Kidney epithelial cell (primary cell): ENCODE measurements around the gene GABRB3. TPM values are rescaled to one million over a fixed set of nuclear protein-coding genes. Genes with fewer than 3 reads are reported as not detected.

Experiments used
- DNase-seq: peaks from one replicate; pipeline ENCODE4 v3.0.0-alpha.2; 2010; ENCODE audit warnings: low read depth
- H3K27me3 ChIP-seq: 2 replicates; pipeline ENCODE4 v1.6.0; 2011; ENCODE audit warnings: low read length; ENCODE audit not compliant: control insufficient read depth, insufficient read depth
- H3K36me3 ChIP-seq: 2 replicates; pipeline ENCODE4 v1.5.1; 2011; ENCODE audit warnings: low read length; ENCODE audit not compliant: control insufficient read depth, insufficient read depth
- H3K4me3 ChIP-seq: 2 replicates; pipeline ENCODE4 v1.5.1; 2011; ENCODE audit warnings: low read depth, mild to moderate bottlenecking, control low read depth, low read length
- total RNA-seq: library from RNA; depleted of rRNA; stranded (reverse); fragments of >200 nt; gene quantifications from 2 replicates; pipeline ENCODE4 v1.2.3, GENCODE V29; 2015
- TF ChIP-seq, protein P1 (sequence below): IDR thresholded peaks from 2 replicates; pipeline ENCODE4 v1.5.1; 2011; ENCODE audit warnings: mild to moderate bottlenecking, moderate library complexity, low read length, control low read depth, inconsistent platforms; ENCODE audit not compliant: insufficient read depth, poor library complexity, severe bottlenecking

The GABRB3 gene
- total RNA-seq, 1 donor from 2014 or later: 0.21 TPM

GRCh38 chr15:26661107-26661506 is 111.8 kb downstream of the GABRB3 start:
- H3K27me3 ChIP-seq: no peaks in the 10 kb centered on the region
- DNase-seq: no peak
- TF ChIP-seq, protein P1, sequence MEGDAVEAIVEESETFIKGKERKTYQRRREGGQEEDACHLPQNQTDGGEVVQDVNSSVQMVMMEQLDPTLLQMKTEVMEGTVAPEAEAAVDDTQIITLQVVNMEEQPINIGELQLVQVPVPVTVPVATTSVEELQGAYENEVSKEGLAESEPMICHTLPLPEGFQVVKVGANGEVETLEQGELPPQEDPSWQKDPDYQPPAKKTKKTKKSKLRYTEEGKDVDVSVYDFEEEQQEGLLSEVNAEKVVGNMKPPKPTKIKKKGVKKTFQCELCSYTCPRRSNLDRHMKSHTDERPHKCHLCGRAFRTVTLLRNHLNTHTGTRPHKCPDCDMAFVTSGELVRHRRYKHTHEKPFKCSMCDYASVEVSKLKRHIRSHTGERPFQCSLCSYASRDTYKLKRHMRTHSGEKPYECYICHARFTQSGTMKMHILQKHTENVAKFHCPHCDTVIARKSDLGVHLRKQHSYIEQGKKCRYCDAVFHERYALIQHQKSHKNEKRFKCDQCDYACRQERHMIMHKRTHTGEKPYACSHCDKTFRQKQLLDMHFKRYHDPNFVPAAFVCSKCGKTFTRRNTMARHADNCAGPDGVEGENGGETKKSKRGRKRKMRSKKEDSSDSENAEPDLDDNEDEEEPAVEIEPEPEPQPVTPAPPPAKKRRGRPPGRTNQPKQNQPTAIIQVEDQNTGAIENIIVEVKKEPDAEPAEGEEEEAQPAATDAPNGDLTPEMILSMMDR: no peak
- H3K4me3 ChIP-seq: no peak overlapping the region
- no peaks in the 10 kb centered on the region for H3K36me3 ChIP-seq

GRCh38 chr15:26660241-26660640 is 112.6 kb downstream of the GABRB3 start:
- no peak for DNase-seq
- Histone ChIP-seq H3K4me3 (no peak overlapping the region), H3K36me3 (no peaks in the 10 kb centered on the region), H3K27me3 (no peaks in the 10 kb centered on the region)
- TF ChIP-seq, protein P1: no peak

DNA sequence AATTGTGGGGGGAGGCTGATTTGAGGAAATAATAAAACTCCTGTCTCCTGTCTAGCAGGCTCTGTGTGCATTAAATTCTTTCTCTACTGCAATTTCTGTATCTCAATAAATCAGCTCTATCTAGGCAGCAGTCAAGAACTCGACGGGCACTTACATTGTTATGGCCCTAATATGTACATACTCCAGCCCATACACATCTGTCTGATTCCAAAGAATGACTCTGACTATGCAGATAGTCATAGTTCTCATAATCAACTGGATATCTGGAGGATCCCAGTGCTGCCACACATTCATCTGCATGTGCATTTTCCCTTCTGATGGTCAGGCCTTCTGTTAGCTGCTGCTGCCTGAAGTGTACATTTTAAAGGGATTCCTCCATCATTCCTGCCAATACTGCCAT is 114.6 kb downstream of the GABRB3 start:
- Histone ChIP-seq H3K36me3 (no peaks in the 10 kb centered on the region), H3K27me3 (no peaks in the 10 kb centered on the region), H3K4me3 (no peak overlapping the region)
- no peak for DNase-seq
- TF ChIP-seq, protein P1: no peak

DNA sequence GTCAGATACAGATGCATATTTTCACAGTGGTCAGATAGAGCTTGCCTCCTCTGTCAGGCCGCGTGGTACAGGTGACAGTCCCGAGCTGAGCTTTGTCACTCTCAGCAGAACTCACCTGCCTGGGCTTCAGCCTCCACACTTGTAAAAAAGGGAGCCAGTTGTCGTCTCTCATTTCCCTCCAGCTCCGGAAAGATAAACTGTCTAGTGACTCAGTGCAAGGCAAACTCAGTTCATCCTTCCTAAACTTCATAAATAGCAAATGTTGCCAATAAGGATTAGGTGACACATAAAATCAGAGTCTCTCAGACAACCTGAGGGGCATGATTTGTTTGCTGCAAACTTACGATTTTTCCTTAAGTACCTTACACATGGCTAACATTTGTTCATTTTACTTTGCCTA is 116.8 kb downstream of the GABRB3 start:
- no peak for DNase-seq
- Histone ChIP-seq H3K4me3 (no peak overlapping the region), H3K36me3 (no peaks in the 10 kb centered on the region), H3K27me3 (no peaks in the 10 kb centered on the region)
- TF ChIP-seq, protein P1: no peak

DNA sequence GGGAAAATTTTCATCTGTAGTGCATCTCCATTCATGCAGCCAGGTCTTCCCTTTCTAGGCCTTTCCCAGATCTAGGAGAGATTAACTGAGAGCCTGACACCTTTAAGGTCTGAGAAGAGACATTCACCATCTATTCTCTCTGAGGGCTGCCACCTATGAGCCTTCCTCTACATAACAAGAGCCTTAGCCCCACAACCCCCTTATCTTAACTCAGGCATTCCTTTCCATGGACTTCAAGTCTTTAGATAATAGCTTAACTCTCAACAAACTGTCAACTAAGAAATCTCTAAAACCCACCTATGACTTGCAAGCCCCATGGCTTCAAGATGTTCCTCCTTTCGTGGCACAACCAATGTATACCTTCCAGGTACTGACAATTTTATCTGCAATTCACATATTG is 121.0 kb downstream of the GABRB3 start:
- Histone ChIP-seq H3K4me3 (no peak overlapping the region), H3K27me3 (no peaks in the 10 kb centered on the region), H3K36me3 (no peaks in the 10 kb centered on the region)
- TF ChIP-seq, protein P1: no peak
- no peak for DNase-seq

DNA sequence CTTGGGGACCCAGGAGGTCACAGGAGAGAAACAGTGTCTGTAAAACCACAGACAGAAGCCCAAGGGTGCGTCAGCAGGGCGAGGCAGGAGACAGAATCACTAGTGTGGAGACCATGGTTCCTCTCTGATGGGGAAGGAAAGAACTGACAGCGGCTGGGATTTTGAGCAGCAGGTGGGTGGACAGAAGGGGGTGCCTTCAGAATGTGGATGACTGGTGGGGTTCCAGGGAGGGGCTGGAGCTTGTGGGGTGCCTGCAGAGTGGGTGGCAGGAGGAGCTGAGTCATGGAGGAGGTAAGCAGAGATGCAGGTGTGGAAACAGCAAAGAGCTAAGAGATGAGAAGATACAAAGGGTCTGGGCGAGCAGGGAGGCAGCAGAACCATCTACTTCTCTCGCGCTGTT is 124.2 kb downstream of the GABRB3 start:
- no peaks in the 10 kb centered on the region for H3K36me3 ChIP-seq
- DNase-seq: no peak
- TF ChIP-seq, protein P1: no peak
- no peak overlapping the region for H3K4me3 ChIP-seq
- H3K27me3 ChIP-seq: no peaks in the 10 kb centered on the region
